ENCODE measurements around the gene DSG4. TPM values are rescaled to one million over a fixed set of nuclear protein-coding genes. Genes with fewer than 3 reads are reported as not detected.

The DSG4 gene, protein sequence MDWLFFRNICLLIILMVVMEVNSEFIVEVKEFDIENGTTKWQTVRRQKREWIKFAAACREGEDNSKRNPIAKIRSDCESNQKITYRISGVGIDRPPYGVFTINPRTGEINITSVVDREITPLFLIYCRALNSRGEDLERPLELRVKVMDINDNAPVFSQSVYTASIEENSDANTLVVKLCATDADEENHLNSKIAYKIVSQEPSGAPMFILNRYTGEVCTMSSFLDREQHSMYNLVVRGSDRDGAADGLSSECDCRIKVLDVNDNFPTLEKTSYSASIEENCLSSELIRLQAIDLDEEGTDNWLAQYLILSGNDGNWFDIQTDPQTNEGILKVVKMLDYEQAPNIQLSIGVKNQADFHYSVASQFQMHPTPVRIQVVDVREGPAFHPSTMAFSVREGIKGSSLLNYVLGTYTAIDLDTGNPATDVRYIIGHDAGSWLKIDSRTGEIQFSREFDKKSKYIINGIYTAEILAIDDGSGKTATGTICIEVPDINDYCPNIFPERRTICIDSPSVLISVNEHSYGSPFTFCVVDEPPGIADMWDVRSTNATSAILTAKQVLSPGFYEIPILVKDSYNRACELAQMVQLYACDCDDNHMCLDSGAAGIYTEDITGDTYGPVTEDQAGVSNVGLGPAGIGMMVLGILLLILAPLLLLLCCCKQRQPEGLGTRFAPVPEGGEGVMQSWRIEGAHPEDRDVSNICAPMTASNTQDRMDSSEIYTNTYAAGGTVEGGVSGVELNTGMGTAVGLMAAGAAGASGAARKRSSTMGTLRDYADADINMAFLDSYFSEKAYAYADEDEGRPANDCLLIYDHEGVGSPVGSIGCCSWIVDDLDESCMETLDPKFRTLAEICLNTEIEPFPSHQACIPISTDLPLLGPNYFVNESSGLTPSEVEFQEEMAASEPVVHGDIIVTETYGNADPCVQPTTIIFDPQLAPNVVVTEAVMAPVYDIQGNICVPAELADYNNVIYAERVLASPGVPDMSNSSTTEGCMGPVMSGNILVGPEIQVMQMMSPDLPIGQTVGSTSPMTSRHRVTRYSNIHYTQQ
- total RNA-seq (2014; rRNA removed; shearing (Covaris generic)): not detected in 2 replicates
- not detected in 2 replicates for total RNA-seq (2022)
- Bru-seq, nascent RNA: not detected
- BruChase-seq, experiment 1, labeled RNA remaining after a 6-hour chase: not detected
- percentile 4 among the genes with signal in this experiment for BruChase-seq, experiment 2, labeled RNA remaining after a 2-hour chase
- long read RNA-seq: 0 reads

DNA sequence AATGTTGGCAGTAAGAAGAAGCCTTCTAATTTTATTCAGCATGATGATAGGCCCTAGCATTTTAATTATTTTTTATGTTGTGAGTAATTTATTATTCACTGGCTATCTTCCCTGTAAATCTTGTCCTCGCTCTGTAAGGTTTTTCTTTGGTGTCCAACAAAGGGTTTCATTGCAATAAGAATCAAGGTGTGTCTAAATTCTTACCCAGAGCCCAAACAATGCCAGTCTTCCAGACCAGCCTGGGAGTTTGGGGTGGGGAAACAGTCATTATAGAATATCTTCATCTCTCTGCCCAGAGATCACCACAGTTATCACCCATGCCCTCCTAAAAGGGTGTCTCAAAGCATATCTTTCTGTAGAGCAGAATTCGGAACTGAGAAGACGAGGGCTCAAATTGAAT lies at the start of gene DSG4:
DSG4 (plus strand) TSS at position 301 of the 400 bp plus-strand sequence. CDS start 135 bp downstream, outside the sequence.
- H3K9me3 ChIP-seq (ENCODE audit: low read length): no peaks in the 10 kb centered on the region
- no TSS peak for BruUV-seq (replicated peaks)
- no peak within 1 kb of the TSS for H3K27ac ChIP-seq (ENCODE audit: low read depth, low read length, poor library complexity, severe bottlenecking)
- ChIA-PET CTCF (ENCODE audit: unreplicated experiment) (no interaction called here), POLR2A (no interaction called here)
- TF ChIP-seq EZH2phosphoT487 (IDR thresholded peaks at IDR 0.05; ENCODE audit: borderline replicate concordance, low read depth, low read length): no peak
- TF ChIP-seq, protein P1, sequence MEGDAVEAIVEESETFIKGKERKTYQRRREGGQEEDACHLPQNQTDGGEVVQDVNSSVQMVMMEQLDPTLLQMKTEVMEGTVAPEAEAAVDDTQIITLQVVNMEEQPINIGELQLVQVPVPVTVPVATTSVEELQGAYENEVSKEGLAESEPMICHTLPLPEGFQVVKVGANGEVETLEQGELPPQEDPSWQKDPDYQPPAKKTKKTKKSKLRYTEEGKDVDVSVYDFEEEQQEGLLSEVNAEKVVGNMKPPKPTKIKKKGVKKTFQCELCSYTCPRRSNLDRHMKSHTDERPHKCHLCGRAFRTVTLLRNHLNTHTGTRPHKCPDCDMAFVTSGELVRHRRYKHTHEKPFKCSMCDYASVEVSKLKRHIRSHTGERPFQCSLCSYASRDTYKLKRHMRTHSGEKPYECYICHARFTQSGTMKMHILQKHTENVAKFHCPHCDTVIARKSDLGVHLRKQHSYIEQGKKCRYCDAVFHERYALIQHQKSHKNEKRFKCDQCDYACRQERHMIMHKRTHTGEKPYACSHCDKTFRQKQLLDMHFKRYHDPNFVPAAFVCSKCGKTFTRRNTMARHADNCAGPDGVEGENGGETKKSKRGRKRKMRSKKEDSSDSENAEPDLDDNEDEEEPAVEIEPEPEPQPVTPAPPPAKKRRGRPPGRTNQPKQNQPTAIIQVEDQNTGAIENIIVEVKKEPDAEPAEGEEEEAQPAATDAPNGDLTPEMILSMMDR (conservative IDR thresholded peaks at IDR 0.05; ENCODE audit: low read length): no peak
- intact Hi-C loops (cut with micrococcal nuclease; ENCODE audit: unreplicated experiment): no loop called here
- DNase-seq (ENCODE audit: low spot score): no peak
- H3K4me1 ChIP-seq (ENCODE audit: insufficient read depth, low read length, poor library complexity, severe bottlenecking): no peaks in the 10 kb centered on the region
- H3K36me3 ChIP-seq (ENCODE audit: insufficient read depth, low read length): no peaks in the 10 kb centered on the region
- no peaks in the 10 kb centered on the region for H4K20me1 ChIP-seq (ENCODE audit: insufficient read depth, low read length)
- H3K4me3 ChIP-seq (ENCODE audit: low read depth, low read length, poor library complexity, severe bottlenecking): no peak within 1 kb of the TSS
- no peaks in the 10 kb centered on the region for H3K9me2 ChIP-seq (ENCODE audit: insufficient read depth, low read length)
- no peaks in the 10 kb centered on the region for H3K79me2 ChIP-seq (ENCODE audit: insufficient read depth, low read depth, low read length)
- no peak within 1 kb of the TSS for H2AFZ ChIP-seq (ENCODE audit: low read length)
- H3K4me2 ChIP-seq (ENCODE audit: low read length): no peak within 1 kb of the TSS

DNA sequence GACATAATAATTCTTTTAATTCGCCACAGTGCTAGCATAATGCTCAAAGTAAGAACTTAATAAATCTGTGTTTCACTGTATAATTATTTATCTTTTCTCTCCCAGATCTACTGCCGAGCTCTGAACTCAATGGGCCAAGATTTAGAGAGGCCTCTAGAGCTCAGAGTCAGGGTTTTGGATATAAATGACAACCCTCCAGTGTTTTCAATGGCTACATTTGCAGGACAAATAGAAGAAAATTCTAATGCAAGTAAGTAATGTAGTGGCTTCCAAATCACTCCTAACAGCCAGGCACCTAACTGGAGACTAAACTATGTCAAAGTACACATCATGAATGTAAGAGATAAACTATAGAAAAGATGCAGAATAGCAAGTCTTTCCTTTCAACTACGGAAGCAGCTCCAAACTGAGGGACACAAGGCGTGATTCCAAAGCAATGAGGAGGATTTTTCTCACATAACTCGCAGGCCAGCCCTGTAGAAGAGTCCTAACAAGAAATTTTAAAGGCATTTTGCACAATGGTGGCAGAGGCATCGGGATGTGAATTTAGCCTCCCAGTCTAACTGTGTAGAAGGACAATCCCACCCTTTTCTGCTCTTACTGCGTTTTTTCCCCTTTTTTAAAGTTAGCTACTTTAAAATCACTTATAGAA lies 46.7 kb upstream of the DSG4 start:
- intact Hi-C loops (cut with micrococcal nuclease; ENCODE audit: unreplicated experiment): no loop called here
- ChIA-PET POLR2A (no interaction called here), CTCF (ENCODE audit: unreplicated experiment) (no interaction called here)
- Histone ChIP-seq H3K79me2 (ENCODE audit: insufficient read depth, low read depth, low read length) (no peaks in the 10 kb centered on the region), H4K20me1 (ENCODE audit: insufficient read depth, low read length) (no peaks in the 10 kb centered on the region), H3K4me3 (ENCODE audit: low read depth, low read length, poor library complexity, severe bottlenecking) (no peak overlapping the region), H3K4me1 (ENCODE audit: insufficient read depth, low read length, poor library complexity, severe bottlenecking) (no peaks in the 10 kb centered on the region), H3K27ac (ENCODE audit: low read depth, low read length, poor library complexity, severe bottlenecking) (no peak overlapping the region), H3K36me3 (ENCODE audit: insufficient read depth, low read length) (no peaks in the 10 kb centered on the region), H3K9me3 (ENCODE audit: low read length) (no peaks in the 10 kb centered on the region), H3K4me2 (ENCODE audit: low read length) (no peak overlapping the region), H3K9me2 (ENCODE audit: insufficient read depth, low read length) (no peaks in the 10 kb centered on the region), H2AFZ (ENCODE audit: low read length) (no peak overlapping the region)
- BruUV-seq (replicated peaks): no TSS peak
- no peak for TF ChIP-seq EZH2phosphoT487 (IDR thresholded peaks at IDR 0.05; ENCODE audit: borderline replicate concordance, low read depth, low read length)
- TF ChIP-seq, protein P1 (conservative IDR thresholded peaks at IDR 0.05; ENCODE audit: low read length): no peak
- DNase-seq (ENCODE audit: low spot score): no peak

Measured in OCI-LY7 (cell line).